HG03439 (cell line): ENCODE results near the gene SGMS1.

ENCODE experiments used
- ATAC-seq: cut with Tn5 transposase; IDR thresholded peaks from one replicate; pipeline ENCODE4 v1.9.1; 2021; ENCODE audit warnings: mild to moderate bottlenecking, moderate library complexity; ENCODE audit not compliant: unreplicated experiment

The SGMS1 gene

DNA sequence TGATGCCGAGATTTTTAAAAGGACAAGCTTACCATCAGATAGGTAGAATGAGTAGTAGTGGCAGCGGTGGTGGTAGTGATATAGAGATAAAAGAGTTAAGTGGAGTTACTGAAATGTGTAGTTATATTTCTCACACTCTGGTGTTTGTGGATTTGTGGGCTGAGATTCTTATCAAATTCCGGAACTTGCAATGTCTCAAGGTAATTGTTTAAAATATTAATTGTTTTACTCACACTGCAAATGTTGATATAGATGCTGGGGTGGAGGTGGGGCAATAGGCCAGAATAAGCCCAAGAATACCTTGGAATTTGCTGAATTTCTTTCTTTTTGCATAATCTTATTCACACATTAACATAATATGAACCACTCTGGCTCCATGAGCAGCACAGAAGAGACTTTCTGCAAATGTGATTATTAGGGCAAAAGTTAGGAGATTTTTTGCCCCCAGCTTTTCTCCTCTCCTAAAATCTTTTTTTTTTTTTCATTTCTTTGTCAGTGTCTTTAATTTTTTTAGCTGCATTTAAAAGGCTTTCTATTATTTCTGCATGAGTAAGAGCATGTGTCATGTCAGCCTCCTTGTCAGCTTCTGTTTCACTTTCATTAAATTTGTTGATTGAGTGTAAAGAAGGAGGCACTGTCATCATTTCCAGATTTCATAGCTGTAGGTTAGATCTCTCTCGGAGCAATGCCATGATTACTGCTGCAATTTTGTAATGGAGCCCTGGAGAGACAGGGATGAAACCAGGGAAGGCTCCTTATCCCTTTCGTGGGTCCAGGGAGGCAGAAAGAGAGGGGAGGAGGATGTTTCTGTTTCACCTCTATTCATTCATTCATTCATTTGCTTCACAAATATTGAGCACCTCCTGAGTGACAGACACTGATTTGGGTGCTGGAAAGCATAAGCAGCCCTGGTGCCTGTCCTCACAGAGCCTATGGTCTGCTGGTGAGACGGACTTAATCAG, 13.1 kb upstream of the SGMS1 start:
- peak; percentile 83 for ATAC-seq

DNA sequence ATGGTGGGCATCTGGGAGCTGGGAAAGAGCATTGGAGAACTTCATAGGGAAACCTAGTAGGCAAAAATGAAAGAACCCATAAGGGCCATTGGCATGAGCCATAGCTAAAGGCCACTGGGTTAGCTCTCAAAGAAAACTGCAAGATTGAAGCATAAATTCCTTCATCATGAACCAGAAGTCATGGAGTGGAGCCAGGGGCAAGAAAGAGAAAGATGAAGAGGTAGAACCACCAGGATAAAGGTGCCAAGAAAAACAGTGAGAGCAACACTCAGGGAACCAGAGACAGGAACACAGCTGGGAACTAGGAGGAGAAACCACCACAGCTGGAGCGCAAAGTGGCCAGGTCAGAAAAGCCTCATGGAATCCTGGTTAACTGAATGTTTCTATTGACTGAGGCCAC, 11.5 kb upstream of the SGMS1 start:
- ATAC-seq = no peak

DNA sequence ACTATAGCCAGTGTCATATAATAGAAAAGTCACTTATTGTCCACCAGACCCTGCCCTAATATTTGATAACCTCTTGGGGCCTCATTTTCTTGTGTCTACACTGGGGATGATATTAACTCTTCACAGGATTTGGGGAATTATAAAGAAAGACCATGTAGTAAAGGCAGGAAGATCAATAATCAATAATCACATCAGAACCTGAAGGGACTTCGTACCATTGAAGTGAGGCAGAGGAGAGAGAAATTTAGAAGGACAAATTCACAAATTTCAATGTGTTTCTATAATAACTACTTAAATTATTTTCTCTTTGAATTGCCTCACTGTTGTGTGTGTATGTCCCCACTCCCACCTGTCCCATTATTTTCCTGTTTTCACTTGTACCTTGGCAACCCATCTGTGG, 10.7 kb upstream of the SGMS1 start:
- no peak for ATAC-seq

- ATAC-seq = no peak
Observed at GRCh38 chr10:50631052-50631451, 7.3 kb upstream of the SGMS1 start.

DNA sequence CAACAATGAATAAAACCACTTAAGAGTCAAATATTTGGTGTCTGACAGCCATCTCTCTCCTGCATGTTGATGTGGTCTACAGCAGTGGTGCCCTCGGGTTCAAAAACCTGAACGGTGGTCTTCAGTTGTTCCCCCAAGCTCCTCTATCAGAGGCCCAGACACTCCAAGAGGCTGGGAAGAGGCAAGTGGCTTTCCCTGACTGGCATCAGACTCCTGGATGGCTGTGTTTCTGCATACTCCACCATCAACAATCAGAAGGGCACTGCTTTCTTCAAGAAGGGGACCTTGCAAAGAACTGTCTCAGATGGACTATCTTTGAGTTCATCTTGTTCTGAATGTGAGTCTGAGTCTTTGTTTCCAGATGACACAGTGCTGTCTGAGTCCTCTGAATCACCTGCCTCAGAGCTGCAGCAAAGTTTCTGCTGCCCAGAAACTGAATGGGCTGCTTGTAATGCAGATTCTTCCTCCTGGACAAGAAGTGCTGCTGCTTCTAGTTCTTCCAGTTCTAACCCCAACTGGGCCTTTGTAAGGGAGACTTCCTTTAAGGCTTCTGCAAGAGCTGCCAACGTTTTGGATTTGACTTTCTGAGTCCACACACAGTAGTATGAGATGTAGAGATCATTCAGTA, 5.9 kb upstream of the SGMS1 start:
- ATAC-seq = no peak

DNA sequence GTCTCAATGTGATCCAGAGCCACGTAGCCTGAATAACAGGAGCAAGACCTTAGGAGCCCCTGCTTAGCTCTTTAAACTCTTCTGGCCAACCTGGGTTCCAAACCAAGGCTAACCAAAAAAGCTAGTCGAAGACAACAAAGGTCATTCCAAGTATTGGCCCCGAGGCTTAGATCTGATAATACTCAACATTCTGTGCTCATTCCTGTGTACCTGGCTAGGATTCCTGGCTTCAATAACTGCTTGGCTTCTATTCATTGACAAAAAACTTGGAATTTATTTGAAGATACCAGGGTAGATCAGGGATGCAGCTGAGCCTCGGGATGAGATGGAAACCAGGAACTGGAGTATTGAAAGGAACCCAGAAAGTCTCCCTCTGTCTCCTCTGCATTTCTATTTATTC, 4.1 kb upstream of the SGMS1 start:
- no peak for ATAC-seq

DNA sequence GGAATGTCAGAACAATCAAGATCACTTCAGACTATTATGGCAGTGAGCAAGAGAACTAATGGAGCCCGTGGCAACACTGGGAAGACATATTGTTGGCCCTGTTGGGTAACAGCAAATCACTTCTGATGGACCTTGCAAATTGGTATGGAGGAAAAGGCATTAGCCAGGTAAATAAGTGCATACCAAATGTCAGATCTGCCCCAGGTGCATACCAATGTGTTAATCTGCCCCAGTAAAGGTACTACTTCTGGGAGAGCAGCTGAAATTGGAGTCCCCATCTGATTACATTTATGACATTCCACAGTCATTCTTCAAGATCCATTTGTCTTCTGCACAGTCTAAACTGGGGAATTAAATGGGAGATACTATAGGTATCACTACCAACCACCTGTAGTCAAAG, 3.7 kb upstream of the SGMS1 start:
- no peak for ATAC-seq

GRCh38 chr10:50625649-50626132, 1.9 kb upstream of the SGMS1 start:
- no peak for ATAC-seq

- peak; percentile 52 for ATAC-seq
Observed at GRCh38 chr10:50624866-50625501, 1.2 kb upstream of the SGMS1 start.

DNA sequence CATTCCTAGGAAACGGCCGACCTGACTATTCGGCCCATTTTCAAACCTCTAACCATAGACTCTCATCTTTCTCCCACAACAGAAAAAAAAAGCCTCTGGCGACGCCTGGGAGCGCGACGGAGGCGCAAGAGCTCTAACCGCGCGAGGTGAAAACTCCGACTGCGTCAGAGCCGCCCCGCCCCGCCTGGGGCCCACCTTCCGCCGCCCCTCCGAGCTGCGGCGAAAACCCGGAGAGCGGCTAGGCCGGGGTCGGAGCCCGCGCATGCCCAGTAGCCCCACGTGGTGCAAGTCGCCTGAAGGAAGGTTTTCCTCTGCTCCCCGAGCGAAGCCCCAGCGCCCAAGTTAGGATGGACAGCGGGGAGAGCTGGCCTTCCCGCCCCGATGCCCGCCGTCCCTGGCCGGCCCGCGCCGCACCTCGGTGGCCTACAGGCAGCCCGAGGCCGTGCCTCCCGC, 683 bp upstream of the SGMS1 start:
- peak; percentile 60 for ATAC-seq

- peak; percentile 10 for ATAC-seq
Observed at GRCh38 chr10:50622706-50623662, 772 bp downstream of the SGMS1 start.

DNA sequence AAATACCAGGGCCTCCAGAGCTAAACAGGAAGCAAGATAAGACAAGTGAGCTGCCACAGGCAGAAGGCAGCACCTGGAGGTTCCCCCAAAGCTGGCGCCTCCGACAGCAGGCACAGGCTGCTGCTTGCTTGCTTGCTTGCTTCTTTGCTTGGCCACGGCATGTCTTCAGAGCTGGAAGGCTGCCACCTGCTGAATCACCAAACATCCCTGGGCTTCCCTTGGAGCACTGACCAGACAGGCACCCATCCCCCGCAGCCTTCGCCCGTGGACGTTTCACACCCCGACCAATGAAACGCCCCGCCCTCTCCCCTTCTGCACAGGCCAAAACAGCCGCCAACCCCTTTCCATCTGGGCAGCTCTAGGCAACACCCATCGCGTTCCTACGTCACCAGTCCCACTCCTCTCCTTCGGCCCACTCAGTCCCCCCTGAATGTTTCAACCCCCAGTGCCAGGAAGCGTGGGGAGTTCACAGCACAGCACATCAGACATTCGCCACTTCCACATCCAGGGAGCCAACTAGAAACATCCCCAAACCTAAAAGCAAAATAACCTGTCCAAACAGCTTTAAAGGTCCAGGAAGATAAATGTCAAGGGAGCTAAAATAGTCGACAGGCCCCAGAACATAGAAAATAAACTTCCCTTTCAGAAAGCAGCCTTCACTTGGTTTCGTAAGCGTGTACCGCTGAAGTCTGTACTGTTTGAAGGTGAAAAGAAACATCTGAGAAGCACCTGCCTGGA, 1.6 kb downstream of the SGMS1 start:
- peak; percentile 23 for ATAC-seq

DNA sequence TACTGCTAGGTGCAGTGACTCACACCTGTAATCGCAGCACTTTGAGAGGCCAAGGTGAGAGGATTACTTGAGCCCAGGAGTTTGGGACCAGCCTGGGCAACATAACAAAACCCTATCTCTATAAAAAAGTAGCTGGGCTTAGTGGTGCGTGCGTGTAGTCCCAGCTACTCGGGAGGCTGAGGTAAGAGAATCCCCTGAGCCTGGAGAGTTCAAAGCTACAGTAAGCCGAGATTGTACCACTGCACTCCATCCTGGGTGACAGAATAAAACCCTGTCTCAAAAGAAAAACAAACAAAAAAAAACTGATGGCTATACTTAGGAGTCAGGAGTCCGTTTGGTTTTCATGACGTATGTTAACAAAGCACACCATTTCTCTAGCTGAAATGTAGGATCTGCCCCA, 2.9 kb downstream of the SGMS1 start:
- ATAC-seq = no peak

- ATAC-seq = no peak
Observed at GRCh38 chr10:50619882-50620281, 3.9 kb downstream of the SGMS1 start.

GRCh38 chr10:50619166-50619565, 4.6 kb downstream of the SGMS1 start:
- no peak for ATAC-seq

GRCh38 chr10:50618624-50619023, 5.1 kb downstream of the SGMS1 start:
- ATAC-seq = no peak

GRCh38 chr10:50615658-50616057, 8.1 kb downstream of the SGMS1 start:
- ATAC-seq = no peak

DNA sequence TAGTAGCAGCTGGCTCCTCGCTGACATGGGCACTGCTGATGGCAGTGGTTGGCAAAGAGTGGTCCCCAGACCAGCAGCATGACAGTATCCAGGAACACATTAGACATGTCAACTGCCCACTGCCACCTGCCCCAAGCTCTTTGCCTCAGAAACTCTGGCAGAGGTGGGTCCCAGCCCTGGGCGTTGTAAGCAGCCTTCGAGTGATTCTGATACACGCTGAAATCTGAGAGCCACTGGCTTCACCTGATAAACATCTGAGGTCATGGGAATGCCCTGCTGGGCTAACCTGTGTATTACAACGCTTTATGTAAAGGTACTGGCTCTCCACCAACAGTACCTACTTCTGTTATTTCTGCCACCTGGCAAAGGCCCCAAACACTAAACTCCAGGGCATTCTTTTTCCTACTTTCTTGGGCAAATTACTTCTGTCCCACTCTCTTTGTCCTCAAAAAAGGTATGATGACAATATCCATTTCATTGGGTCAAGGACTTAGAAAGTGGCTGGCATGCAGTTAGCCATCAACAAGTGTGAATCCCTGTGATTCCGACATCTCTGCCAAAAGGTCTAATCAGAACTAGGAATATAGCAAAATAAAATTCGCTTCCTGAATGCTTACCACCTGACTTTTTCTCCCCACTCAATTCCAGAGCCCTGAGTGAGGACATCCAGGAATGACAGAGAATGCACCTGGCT, 9.2 kb downstream of the SGMS1 start:
- ATAC-seq = peak; percentile 60
